Measurements from ENCODE around the gene SMAD1.
A peak's percentile ranks its signal among the peaks of the same experiment; 100 is the strongest.

SMAD1 gene

DNA sequence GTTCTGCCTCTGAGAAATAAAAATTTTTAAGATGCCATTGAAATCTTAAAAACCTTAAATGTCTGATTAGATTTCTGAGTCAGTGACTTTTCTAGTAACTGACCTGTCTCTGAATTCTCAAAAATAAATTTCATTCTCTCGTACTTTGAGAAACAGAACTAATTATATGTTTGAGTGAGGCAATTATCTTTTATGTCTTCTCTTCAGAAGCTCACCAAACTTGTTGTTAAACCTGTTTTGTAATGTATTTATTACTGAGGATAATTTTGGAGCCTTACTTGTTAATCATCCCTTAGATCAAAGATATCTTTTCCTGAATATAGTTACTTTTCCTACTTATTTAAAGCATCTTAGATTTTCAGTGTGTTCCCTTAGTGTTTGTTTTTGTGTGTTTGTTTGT is 73.0 kb downstream of the SMAD1 start:
- TF ChIP-seq, protein P1, sequence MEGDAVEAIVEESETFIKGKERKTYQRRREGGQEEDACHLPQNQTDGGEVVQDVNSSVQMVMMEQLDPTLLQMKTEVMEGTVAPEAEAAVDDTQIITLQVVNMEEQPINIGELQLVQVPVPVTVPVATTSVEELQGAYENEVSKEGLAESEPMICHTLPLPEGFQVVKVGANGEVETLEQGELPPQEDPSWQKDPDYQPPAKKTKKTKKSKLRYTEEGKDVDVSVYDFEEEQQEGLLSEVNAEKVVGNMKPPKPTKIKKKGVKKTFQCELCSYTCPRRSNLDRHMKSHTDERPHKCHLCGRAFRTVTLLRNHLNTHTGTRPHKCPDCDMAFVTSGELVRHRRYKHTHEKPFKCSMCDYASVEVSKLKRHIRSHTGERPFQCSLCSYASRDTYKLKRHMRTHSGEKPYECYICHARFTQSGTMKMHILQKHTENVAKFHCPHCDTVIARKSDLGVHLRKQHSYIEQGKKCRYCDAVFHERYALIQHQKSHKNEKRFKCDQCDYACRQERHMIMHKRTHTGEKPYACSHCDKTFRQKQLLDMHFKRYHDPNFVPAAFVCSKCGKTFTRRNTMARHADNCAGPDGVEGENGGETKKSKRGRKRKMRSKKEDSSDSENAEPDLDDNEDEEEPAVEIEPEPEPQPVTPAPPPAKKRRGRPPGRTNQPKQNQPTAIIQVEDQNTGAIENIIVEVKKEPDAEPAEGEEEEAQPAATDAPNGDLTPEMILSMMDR (IDR thresholded peaks at IDR 0.05; ENCODE audit: low read depth, low read length) = no peak
- peaks cover 12% of the 10 kb centered on the region for H3K36me3 ChIP-seq
- H3K27me3 ChIP-seq = no peaks in the 10 kb centered on the region
- H3K4me1 ChIP-seq = peaks cover 9% of the 10 kb centered on the region
- H3K4me3 ChIP-seq (ENCODE audit: low read depth, low read length) = no peak overlapping the region
- no peak for DNase-seq
- H3K9me3 ChIP-seq = no peaks in the 10 kb centered on the region

DNA sequence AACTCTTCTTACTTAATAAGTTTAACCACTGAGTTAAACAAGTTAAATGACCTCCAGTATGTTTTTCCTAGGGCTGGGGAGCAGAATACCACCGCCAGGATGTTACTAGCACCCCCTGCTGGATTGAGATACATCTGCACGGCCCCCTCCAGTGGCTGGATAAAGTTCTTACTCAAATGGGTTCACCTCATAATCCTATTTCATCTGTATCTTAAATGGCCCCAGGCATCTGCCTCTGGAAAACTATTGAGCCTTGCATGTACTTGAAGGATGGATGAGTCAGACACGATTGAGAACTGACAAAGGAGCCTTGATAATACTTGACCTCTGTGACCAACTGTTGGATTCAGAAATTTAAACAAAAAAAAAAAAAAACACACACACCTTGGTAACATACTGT is 76.1 kb downstream of the SMAD1 start:
- TF ChIP-seq, protein P1 (IDR thresholded peaks at IDR 0.05; ENCODE audit: low read depth, low read length) = peak; percentile 99
- no peak overlapping the region for H3K4me3 ChIP-seq (ENCODE audit: low read depth, low read length)
- peak; percentile 62 for DNase-seq
- H3K36me3 ChIP-seq = peaks cover 18% of the 10 kb centered on the region
- no peaks in the 10 kb centered on the region for H3K27me3 ChIP-seq
- peaks cover 5% of the 10 kb centered on the region; the same call in 1 of the 2 replicates for H3K4me1 ChIP-seq
- no peaks in the 10 kb centered on the region for H3K9me3 ChIP-seq

DNA sequence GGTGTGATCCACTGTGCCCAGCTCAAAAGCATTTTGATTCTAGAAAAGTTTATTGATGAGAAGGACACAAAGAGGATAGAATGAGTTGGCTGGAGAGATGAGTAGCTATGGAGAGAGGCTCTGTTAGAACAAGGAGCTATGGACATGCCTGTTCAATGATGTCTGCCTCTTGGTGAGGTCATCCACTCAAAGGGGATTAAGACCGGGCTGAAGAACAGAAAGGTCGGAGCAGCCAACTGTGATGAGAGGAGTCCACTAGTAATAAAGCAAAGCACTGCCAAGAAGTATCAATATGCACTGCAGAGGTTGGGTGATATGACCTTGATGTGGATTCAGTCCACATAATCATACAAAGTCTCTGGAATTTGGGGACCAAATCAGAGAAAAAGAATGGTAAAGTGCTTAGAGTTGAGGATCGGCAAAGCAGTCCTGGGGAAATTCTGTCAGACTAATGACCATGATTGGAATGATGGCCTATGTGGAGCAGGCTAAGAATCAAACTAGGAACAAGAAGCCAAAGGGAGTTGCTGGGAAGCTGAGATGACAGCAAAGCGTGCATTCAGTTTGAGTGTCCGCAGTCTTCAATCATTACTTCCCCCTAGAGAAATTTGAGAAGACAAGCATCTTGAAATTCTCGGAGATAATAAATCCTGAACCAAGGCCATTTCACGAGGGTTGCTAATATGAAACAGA is 81.8 kb downstream of the SMAD1 start:
- no peak for DNase-seq
- TF ChIP-seq, protein P1 (IDR thresholded peaks at IDR 0.05; ENCODE audit: low read depth, low read length) = no peak
- Histone ChIP-seq H3K36me3 (peaks cover 11% of the 10 kb centered on the region), H3K4me1 (no peaks in the 10 kb centered on the region), H3K4me3 (ENCODE audit: low read depth, low read length) (no peak overlapping the region), H3K9me3 (no peaks in the 10 kb centered on the region), H3K27me3 (no peaks in the 10 kb centered on the region)

DNA sequence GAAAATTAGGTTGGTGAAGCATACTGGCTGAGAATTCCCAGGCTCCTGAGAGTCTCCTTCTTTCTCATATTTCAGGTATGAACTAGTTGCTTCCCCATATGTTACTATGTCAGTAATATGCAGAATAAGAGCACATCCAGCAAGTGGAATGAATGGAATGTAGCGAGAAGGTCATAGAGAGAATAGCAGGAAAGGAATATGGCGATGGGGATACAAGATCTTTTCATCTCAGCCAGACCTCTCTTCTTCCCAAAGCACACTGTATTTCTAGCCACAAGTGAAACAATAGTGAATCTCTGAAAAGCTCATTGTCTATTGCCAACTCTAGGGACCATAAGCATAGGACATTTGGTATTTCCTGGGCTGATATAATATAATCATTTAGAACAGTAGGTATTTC is 82.9 kb downstream of the SMAD1 start:
- Histone ChIP-seq H3K9me3 (no peaks in the 10 kb centered on the region), H3K36me3 (peaks cover 8% of the 10 kb centered on the region), H3K27me3 (no peaks in the 10 kb centered on the region), H3K4me1 (no peaks in the 10 kb centered on the region), H3K4me3 (ENCODE audit: low read depth, low read length) (no peak overlapping the region)
- TF ChIP-seq, protein P1 (IDR thresholded peaks at IDR 0.05; ENCODE audit: low read depth, low read length) = no peak
- DNase-seq = no peak

DNA sequence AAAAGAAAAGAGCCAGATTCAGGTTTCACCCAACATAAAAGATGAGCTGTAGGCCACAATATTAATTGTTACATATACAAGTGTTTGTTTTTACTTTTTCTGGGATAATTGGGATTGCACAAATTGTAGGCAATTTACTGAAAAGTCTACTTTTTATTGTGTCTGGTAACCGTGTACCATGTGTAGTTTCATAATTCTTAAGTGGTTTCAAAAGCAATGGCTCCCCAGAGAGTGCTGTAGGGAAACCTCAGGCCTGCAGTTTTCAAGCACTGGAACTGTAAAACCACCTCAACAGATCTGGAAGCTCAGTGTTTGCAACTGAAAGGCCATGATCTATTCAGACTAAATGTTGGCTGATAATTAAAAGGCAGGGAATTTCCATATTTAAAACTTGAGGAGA is 83.7 kb downstream of the SMAD1 start:
- H3K4me1 ChIP-seq = no peaks in the 10 kb centered on the region
- DNase-seq = no peak
- no peaks in the 10 kb centered on the region; the same call in 1 of the 2 replicates for H3K36me3 ChIP-seq
- no peaks in the 10 kb centered on the region for H3K27me3 ChIP-seq
- no peaks in the 10 kb centered on the region for H3K9me3 ChIP-seq
- TF ChIP-seq, protein P1 (IDR thresholded peaks at IDR 0.05; ENCODE audit: low read depth, low read length) = no peak
- no peak overlapping the region for H3K4me3 ChIP-seq (ENCODE audit: low read depth, low read length)

DNA sequence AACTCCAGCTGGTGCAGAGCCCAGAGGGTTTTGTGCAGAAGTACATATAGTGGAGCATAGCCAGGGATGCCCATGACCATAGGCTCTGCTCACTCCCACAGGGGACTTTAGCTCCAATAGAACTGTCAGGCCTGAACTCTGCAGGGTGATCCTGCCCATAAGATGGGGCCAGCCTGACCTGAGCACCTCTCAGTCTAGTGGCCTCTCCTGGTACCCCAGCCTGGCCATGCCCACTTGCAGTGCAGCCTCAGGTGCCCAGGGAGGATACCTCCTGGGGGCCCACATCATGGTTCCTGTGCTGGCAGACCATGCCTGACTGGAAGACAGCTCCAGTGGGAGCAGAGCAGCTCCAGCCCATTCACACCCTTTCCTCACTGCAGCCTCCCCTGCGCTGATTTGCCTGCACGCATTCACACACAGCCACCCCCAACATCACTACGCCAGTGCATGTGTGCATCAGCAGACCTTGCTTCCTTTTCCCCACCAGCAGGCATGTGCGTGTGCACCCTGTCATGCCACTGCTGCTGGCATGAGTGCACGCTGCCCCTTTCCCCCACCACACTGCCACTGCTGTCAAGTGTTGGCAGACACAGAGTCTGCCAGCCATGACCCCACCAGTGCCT is 84.5 kb downstream of the SMAD1 start:
- Histone ChIP-seq H3K36me3 (no peaks in the 10 kb centered on the region), H3K4me3 (ENCODE audit: low read depth, low read length) (no peak overlapping the region), H3K27me3 (no peaks in the 10 kb centered on the region), H3K9me3 (no peaks in the 10 kb centered on the region), H3K4me1 (no peaks in the 10 kb centered on the region)
- TF ChIP-seq, protein P1 (IDR thresholded peaks at IDR 0.05; ENCODE audit: low read depth, low read length) = no peak
- no peak for DNase-seq

All from BE2C (cell line).